ENCODE measurements around the gene MLN. TPM values are rescaled to one million over a fixed set of nuclear protein-coding genes. Genes with fewer than 3 reads are reported as not detected.

The MLN gene
- total RNA-seq, 4 donors from 2014 or later: not detected

- Histone ChIP-seq H3K4me3 (no peak overlapping the region), H3K9me3 (no peaks in the 10 kb centered on the region), H3K4me1 (peaks cover 0 to 14% of the 10 kb centered on the region in 2 donors), H3K27ac (peak overlapping the region in 1 of 2 donors; percentile 27), H3K27me3 (no peaks in the 10 kb centered on the region), H3K36me3 (no peaks in the 10 kb centered on the region)
- DNase-seq: peak in 1 of 2 donors; percentile 44
- TF ChIP-seq POLR2A (IDR thresholded peaks at IDR 0.05) (no peak), CTCF (IDR thresholded peaks at IDR 0.05) (no peak)
- intact Hi-C loops (cut with DNase I; ENCODE audit: low total_unique reads): no loop called here
These were observed 20.8 kb upstream of the MLN start for GRCh38 chr6:33824461-33825154.

GRCh38 chr6:33823806-33824205 is 20.0 kb upstream of the MLN start:
- intact Hi-C loops (cut with DNase I; ENCODE audit: low total_unique reads): no loop called here
- H3K27ac ChIP-seq: no peak overlapping the region

GRCh38 chr6:33822575-33823395 is 19.0 kb upstream of the MLN start:
- no peak for DNase-seq
- H3K36me3 ChIP-seq: no peaks in the 10 kb centered on the region
- intact Hi-C loops (cut with DNase I; ENCODE audit: low total_unique reads): no loop called here
- no peak overlapping the region for H3K27ac ChIP-seq
- no peaks in the 10 kb centered on the region for H3K27me3 ChIP-seq
- no peaks in the 10 kb centered on the region for H3K9me3 ChIP-seq
- TF ChIP-seq CTCF (IDR thresholded peaks at IDR 0.05) (no peak), POLR2A (IDR thresholded peaks at IDR 0.05) (no peak)
- no peak overlapping the region for H3K4me3 ChIP-seq
- peaks cover 0 to 5% of the 10 kb centered on the region in 2 donors for H3K4me1 ChIP-seq

More at GRCh38 chr6:33823806-33824205, 20.0 kb upstream of the MLN start:
- TF ChIP-seq CTCF (IDR thresholded peaks at IDR 0.05) (no peak), POLR2A (IDR thresholded peaks at IDR 0.05) (no peak)
- no peak for DNase-seq
- no peaks in the 10 kb centered on the region for H3K36me3 ChIP-seq
- H3K4me1 ChIP-seq: peaks cover 0 to 11% of the 10 kb centered on the region in 2 donors
- H3K9me3 ChIP-seq: no peaks in the 10 kb centered on the region
- no peaks in the 10 kb centered on the region for H3K27me3 ChIP-seq
- H3K4me3 ChIP-seq: no peak overlapping the region

GRCh38 chr6:33820784-33821520 is 17.1 kb upstream of the MLN start:
- no peak overlapping the region for H3K27ac ChIP-seq
- no peaks in the 10 kb centered on the region for H3K36me3 ChIP-seq
- peaks cover 0 to 5% of the 10 kb centered on the region in 2 donors for H3K4me1 ChIP-seq
- H3K4me3 ChIP-seq: no peak overlapping the region
- TF ChIP-seq CTCF (IDR thresholded peaks at IDR 0.05) (no peak), POLR2A (IDR thresholded peaks at IDR 0.05) (no peak)
- no peaks in the 10 kb centered on the region for H3K27me3 ChIP-seq
- DNase-seq: no peak
- intact Hi-C loops (cut with DNase I; ENCODE audit: low total_unique reads): no loop called here
- no peaks in the 10 kb centered on the region for H3K9me3 ChIP-seq

All from uterus (tissue), 4 donors.